ENCODE results near the gene MAPKBP1. TPM values are rescaled to one million over a fixed set of nuclear protein-coding genes. Genes with fewer than 3 reads are reported as not detected.

The MAPKBP1 gene
- total RNA-seq, 1 experiment from 2014 or later: 13.7 TPM

- Histone ChIP-seq H3K4ac (ENCODE audit: low read depth, low read length) (no peak overlapping the region), H3T11ph (ENCODE audit: low read length) (no peak overlapping the region), H3K23ac (ENCODE audit: insufficient read length, low read depth, low read length) (no peak overlapping the region), H4K20me1 (ENCODE audit: control insufficient read depth, insufficient read depth, insufficient read length) (no peaks in the 10 kb centered on the region), H3K56ac (ENCODE audit: insufficient read length, low read depth, low read length) (no peak overlapping the region), H3K23me2 (ENCODE audit: insufficient read length, low read depth, low read length, poor library complexity, severe bottlenecking) (no peaks in the 10 kb centered on the region), H2BK15ac (ENCODE audit: low read depth, low read length) (no peak overlapping the region), H3K27ac (ENCODE audit: insufficient read length, low read depth, low read length) (no peak overlapping the region), H3K79me2 (ENCODE audit: insufficient read depth, low read length) (no peaks in the 10 kb centered on the region), H4K5ac (ENCODE audit: insufficient read length, low read depth, low read length) (no peak overlapping the region), H3K14ac (ENCODE audit: insufficient read depth, low read length) (no peak overlapping the region), H3K27me3 (ENCODE audit: insufficient read depth, low read length) (no peaks in the 10 kb centered on the region), H3K4me2 (ENCODE audit: insufficient read depth, insufficient read length, low read length) (no peak overlapping the region), H3K9me3 (ENCODE audit: control insufficient read depth, low read depth, low read length) (no peaks in the 10 kb centered on the region), H4K91ac (ENCODE audit: insufficient read length, low read depth, low read length) (no peak overlapping the region), H2AK5ac (ENCODE audit: insufficient read length, low read length) (no peak overlapping the region), H4K8ac (replicated peaks; ENCODE audit: insufficient read length, low read depth, low read length) (no peak overlapping the region), H3K4me1 (ENCODE audit: insufficient read depth, low read length) (no peaks in the 10 kb centered on the region), H2AFZ (ENCODE audit: low read length) (no peak overlapping the region), H2BK5ac (ENCODE audit: insufficient read length, low read length) (no peak overlapping the region), H3K9ac (ENCODE audit: extremely low read depth, insufficient read length, low read length) (no peak overlapping the region), H3K79me1 (ENCODE audit: insufficient read depth, low read depth, low read length, poor library complexity, severe bottlenecking) (no peaks in the 10 kb centered on the region), H2BK12ac (ENCODE audit: insufficient read length, low read depth, low read length) (no peak overlapping the region), H2BK20ac (ENCODE audit: low read depth, low read length, poor library complexity, severe bottlenecking) (no peak overlapping the region), H2BK120ac (ENCODE audit: low read depth, low read length, poor library complexity, severe bottlenecking) (no peak overlapping the region), H3K18ac (ENCODE audit: insufficient read length, low read depth, low read length) (no peak overlapping the region)
- Mint-ChIP-seq H3K4me1 (peaks cover 2 to 3% of the 10 kb centered on the region in 2 experiments; a peak in 2 of 4 replicates), H3K4me3 (no peak overlapping the region), H3K36me3 (ENCODE audit: insufficient read depth in 1 of 3, low read depth in 3 of 3) (peaks cover 0 to 5% (median 2%) of the 10 kb centered on the region in 3 experiments; a peak in 4 of 7 replicates), H3K27ac (no peak overlapping the region), H3K9me3 (no peaks in the 10 kb centered on the region), H3K27me3 (ENCODE audit: low read depth) (no peaks in the 10 kb centered on the region)
- TF ChIP-seq, protein P1, sequence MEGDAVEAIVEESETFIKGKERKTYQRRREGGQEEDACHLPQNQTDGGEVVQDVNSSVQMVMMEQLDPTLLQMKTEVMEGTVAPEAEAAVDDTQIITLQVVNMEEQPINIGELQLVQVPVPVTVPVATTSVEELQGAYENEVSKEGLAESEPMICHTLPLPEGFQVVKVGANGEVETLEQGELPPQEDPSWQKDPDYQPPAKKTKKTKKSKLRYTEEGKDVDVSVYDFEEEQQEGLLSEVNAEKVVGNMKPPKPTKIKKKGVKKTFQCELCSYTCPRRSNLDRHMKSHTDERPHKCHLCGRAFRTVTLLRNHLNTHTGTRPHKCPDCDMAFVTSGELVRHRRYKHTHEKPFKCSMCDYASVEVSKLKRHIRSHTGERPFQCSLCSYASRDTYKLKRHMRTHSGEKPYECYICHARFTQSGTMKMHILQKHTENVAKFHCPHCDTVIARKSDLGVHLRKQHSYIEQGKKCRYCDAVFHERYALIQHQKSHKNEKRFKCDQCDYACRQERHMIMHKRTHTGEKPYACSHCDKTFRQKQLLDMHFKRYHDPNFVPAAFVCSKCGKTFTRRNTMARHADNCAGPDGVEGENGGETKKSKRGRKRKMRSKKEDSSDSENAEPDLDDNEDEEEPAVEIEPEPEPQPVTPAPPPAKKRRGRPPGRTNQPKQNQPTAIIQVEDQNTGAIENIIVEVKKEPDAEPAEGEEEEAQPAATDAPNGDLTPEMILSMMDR (conservative IDR thresholded peaks at IDR 0.05): no peak
- no CpG with 5 or more reads among the region's 5 CpGs for WGBS (ENCODE audit: extremely low coverage, insufficient read length, low lambda C conversion rate)
- no peak for DNase-seq
Observed at GRCh38 chr15:41799488-41799805, 25.2 kb downstream of the MAPKBP1 start.
